ENCODE measurements around the gene FAM78A.

FAM78A gene, protein sequence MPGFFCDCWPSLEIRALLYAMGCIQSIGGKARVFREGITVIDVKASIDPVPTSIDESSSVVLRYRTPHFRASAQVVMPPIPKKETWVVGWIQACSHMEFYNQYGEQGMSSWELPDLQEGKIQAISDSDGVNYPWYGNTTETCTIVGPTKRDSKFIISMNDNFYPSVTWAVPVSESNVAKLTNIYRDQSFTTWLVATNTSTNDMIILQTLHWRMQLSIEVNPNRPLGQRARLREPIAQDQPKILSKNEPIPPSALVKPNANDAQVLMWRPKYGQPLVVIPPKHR

GRCh38 chr9:131276094-131276888 lies at the start of gene FAM78A:
Gene FAM78A (minus strand): TSS chr9:131276510. CDS start chr9:131276179, 331 bp downstream.
- no peak for DNase-seq (ENCODE audit: low spot score)
- no peak for FAIRE-seq

- FAIRE-seq (no peak), DNase-seq (ENCODE audit: low spot score) (no peak)
These were observed 48.7 kb upstream of the FAM78A start for GRCh38 chr9:131324736-131325679.

DNA sequence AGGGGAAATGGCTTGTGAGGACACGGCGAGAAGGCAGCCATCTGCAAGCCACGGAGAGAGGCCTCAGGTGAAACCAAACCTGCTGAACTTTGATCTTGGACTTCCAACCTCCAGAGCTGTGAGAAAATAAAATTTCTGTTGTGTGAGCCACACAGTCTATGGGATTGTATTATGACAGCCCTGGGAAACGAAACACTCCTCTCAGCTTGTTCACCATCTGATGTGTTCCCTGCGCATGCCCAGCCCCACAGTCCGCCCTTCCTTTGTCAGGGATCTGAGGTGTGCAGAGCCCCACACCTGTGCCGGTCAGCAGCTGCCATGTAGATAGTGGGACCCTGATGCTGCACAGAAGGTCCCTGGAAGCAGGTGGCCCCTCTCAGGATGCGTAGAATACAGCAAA lies 47.3 kb upstream of the FAM78A start:
- FAIRE-seq (no peak), DNase-seq (ENCODE audit: low spot score) (no peak)

DNA sequence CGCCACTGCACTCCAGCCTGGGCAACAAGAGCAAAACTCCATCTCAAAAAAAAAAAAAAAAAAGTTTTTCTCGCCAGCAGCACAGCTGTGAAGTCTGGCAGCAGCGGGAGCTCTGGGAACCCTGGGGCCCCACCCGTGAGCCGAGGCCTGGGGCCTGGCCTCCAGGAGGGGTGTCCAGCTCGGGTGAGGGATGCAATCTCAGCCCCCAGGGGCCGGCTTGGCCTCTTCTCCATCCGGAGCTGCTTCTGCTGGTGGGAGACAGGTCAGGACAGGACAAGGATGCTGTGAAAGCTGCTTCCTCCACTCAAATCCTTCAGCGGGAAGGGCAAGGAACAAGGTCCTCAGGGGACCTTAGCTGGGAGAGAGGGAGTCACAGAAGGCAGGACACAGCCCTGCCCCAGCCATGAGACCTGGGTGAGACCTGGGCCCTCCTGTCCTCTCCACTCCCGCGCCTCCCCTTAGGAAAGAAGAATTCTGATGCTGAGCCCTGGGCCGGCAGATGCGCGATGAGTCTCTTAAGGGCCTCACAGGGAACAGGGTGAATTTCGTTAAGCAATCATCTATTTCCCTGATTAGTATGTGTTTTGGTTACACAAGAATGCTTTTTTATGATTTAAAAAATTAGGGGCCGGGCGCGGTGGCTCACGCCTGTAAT lies 43.8 kb upstream of the FAM78A start:
- FAIRE-seq (no peak), DNase-seq (ENCODE audit: low spot score) (no peak)

- DNase-seq (ENCODE audit: low spot score) = no peak
- no peak for FAIRE-seq
These were observed 43.2 kb upstream of the FAM78A start for GRCh38 chr9:131319486-131319885.

DNA sequence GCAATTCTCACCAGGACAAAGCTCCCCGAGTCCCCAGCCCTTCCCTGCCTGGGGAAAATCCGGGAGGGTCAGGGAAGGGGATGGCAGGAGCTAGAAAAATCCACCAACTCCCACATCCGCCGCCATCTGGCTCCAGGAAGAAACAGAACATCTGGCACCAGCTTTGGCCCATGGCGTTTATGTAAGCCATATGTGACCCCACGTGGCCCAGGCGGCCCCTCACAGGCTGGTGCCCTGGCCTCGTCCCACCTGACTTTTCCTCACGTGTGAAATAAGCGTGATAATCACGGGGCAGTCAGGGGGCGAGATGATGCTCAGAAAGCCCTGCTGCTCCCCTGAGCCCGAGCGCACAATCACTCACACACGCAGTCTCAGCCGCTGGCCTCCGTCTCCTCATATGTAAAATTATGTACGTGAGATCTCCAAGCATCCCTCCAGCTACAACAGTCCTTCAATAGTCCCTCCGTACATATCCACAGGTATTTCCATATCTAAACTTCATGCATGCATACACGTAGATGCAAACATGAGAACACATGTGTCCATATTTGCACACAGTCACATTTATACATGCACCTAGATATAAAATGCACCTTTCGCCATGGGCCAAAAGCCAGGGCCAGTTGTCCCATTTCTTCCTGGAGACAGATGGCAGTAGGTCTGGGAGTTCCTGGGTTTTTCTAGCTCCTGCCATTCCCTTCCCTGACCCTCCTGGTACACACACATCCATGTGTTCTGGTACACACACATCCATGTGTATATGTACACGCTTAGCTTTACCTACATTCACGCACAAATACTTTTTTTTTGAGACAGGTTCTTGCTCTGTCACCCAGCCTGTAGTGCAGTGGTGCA lies 42.1 kb upstream of the FAM78A start:
- FAIRE-seq (no peak), DNase-seq (ENCODE audit: low spot score) (no peak)

DNA sequence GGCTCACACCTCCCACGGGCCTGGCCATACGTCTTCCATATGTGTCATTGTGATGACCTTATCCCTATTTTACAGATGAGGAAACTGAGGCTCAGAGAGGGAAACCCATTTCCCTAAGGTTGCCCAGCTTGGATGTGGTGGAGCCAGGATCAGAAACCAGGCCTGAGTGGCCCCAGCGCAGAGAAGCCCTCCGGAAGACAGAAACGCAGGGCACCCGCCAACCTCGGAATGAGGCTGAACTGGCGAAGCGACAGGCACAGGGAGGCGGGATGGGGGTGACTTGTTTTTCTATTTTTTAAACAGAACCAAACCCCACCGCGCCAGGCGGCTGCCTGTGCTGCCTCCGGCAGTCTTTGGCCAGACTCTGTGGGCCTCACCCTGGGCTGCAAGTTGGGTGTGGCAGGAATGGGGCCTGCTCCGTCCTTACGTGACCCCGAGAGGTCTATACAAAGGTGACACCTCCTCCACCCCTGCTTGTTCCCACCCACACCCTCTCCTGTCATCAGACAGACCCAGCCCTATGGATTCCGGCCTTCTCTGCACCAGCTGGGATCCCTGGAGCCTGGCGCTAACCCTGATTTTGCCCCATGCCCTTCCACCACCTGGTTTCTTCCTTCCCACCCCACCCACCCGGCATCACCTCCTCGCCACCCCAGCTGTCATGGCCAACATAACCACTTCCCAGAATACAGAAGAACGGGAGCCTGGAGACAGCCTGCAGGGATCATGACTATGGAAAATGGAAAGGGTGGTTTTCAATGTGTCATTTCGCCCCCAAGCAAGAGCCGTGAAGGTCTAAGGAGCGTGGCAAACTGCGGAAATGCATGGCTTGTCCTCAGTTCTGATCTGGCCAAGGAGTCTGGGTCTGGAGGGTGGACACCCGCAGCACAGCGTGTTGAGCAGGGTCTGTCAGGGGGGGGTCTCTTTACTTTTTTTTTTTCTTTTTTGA lies 36.8 kb upstream of the FAM78A start:
- DNase-seq (ENCODE audit: low spot score) = no peak
- FAIRE-seq = no peak

GRCh38 chr9:131312246-131312645 lies 35.9 kb upstream of the FAM78A start:
- DNase-seq (ENCODE audit: low spot score) (no peak), FAIRE-seq (no peak)

- peak; percentile 35 for DNase-seq (ENCODE audit: low spot score)
- no peak for FAIRE-seq
These were observed 34.7 kb upstream of the FAM78A start for GRCh38 chr9:131310833-131311554.

- no peak for DNase-seq (ENCODE audit: low spot score)
- FAIRE-seq = no peak
These were observed 33.4 kb upstream of the FAM78A start for GRCh38 chr9:131309530-131310276.

DNA sequence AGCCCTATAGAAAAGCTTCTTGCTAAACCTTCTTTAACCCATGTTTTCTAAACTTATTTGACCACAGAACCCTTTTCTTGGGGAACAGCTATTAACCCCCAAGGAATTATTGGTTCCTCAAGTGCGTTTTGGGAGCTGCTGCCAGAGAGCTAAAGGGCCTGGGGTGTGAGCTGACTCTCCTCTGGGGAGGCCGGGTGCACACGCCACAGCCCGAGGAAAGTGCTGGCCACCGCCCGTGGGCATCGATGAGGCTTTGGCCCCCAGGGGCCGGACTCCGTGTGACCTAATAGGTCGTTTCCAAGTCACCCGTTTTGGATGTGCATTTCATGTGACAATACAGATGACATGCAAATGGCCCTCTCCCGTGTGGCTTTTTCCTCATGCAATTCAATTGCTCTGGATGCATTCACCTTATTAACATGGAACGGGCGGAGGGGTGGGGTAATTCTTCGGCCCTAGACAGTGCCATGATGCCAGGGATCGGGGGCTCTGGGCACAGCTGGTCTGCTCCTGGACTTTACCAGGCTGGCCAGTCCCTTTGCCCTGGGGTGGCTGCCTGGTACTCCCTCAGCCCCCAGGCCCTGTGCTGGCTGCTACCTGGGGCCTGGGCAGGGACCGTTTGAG lies 32.7 kb upstream of the FAM78A start:
- DNase-seq (ENCODE audit: low spot score) (no peak), FAIRE-seq (no peak)

DNA sequence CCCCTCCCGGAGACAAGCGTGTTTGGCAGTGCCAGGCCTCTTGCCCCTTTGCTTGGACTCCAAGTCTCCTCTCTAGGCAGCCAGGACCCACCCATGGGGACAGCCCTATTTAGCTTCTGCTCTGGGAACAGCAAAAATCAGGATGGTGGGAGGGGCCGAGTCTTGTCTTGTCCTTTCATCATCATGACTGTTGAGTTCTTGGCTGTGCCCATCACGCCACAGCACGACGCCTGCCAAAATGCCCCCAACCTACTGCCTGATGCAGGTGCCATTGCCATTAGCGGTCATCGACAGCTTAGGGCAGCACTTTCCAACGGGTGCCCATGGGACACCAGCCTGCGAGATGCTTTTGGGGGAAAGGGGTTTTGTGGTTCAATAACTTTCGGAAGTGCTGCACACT lies 32.1 kb upstream of the FAM78A start:
- FAIRE-seq = no peak
- no peak for DNase-seq (ENCODE audit: low spot score)

DNA sequence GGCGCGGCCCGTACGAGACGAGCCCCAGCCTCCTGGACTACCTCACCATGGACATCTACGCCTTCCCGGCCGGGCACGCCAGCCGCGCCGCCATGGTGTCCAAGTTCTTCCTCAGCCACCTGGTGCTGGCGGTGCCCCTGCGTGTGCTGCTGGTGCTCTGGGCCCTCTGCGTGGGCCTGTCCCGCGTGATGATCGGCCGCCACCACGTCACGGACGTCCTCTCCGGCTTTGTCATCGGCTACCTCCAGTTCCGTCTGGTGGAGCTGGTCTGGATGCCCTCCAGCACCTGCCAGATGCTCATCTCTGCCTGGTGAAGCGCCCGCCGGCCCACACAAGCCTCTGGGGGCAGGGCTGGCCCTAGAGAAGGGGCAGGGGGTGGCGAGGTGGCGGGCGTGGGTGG lies 31.7 kb upstream of the FAM78A start:
- no peak for FAIRE-seq

DNA sequence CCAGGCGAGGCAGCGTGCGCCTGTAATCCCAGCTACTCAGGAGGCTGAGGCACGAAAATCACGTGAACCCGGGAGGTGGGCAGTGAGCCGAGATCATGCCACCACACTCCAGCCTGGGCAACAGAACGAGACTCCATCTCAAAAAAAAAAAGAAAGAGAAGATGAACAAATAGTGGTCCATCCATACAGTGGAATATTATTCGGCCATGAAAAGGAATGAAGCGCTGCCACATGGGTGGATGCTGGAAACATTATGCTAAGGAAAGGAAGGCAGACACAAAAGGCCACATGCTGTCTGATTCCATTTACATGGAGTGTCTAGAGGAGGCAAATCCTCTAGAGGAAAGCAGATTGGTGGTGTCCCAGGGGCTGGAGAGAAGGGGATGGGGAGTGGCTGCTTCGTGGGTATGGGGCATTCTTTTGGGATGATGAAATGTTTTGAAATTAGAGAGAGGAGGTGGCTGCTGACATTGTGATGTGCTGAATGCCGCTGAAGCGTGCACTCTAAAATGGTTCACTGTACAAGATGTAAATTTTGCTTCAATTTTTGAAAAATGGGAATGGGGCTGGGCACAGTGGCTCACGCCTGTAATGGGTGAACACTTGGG lies 30.2 kb upstream of the FAM78A start:
- peak; percentile 24 for DNase-seq (ENCODE audit: low spot score)
- no peak for FAIRE-seq

More for the DNA sequence above, 31.7 kb upstream of the FAM78A start:
- no peak for DNase-seq (ENCODE audit: low spot score)

DNA sequence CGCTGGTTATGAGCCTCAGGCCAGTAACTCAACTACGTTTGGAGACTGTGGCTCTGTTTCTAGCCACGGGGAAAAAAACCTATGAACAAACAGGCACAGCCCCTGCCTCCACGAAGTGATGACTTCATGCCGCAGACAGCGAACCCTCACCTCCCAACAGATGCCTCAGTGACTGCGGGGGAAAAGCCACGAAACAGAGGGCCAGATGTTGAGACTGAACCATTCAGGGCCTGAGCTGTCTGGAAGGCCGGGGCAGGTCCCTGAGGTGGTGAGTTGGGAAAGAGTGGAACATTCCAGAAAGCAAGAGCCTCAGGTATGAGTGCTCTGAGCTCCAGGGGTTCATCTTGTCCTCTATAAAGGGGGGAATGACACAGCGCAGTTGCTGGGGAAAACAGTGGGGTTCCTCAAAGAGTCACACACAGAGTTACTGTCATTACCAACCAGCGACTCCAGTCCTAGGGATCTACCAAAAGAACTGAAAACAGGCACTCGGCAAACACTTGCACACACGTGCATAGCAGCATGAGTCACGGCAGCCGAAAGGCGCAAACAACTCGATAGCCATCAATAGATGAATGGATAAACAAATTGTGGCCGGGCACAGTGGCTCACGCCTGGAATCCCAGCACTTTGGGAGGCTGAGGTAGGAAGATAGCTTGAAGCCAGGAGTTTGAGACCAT lies 28.5 kb upstream of the FAM78A start:
- peak; percentile 38 for DNase-seq (ENCODE audit: low spot score)
- FAIRE-seq = no peak

Data from urothelium cell line (cell line).